Measurements from ENCODE around the gene RBM20. TPM values are rescaled to one million over a fixed set of nuclear protein-coding genes. Genes with fewer than 3 reads are reported as not detected.

Gene RBM20
- total RNA-seq, 6 experiments from 2014 or later = 0.04 to 0.29 (median 0.06) TPM

- peak in 2 of 3 donors; percentile 71 to 81 for DNase-seq
- intact Hi-C loops (cut with DNase I) = loop anchor here in 1 of 2 donors (10.0 kb wide), 1 partner anchor 165 kb away; no protein-coding TSS in a partner anchor
- no peak overlapping the region for H3K4me3 ChIP-seq
- ATAC-seq = peak in 3 of 4 donors; percentile 56 to 81 (median 57)
- H3K27ac ChIP-seq = peak overlapping the region in 1 of 3 donors; percentile 56
- 22% methylated on average over 2 of the region's 7 CpGs for WGBS (ENCODE audit: insufficient coverage, low coverage, low lambda C conversion rate, missing lambda C conversion rate)
- no peaks in the 10 kb centered on the region for H3K27me3 ChIP-seq
- H3K9me3 ChIP-seq = no peaks in the 10 kb centered on the region
- TF ChIP-seq POLR2A (IDR thresholded peaks at IDR 0.05) = no peak
- TF ChIP-seq CTCF (IDR thresholded peaks at IDR 0.05) = no peak
- peaks cover 0 to 31% (median 0%) of the 10 kb centered on the region in 4 donors for H3K4me1 ChIP-seq
- no peaks in the 10 kb centered on the region for H3K36me3 ChIP-seq
These were observed 95.7 kb downstream of the RBM20 start for GRCh38 chr10:110739811-110740271.

- H3K4me1 ChIP-seq = peaks cover 0 to 14% (median 0%) of the 10 kb centered on the region in 4 donors
- DNase-seq (no peak), ATAC-seq (no peak)
- TF ChIP-seq CTCF (IDR thresholded peaks at IDR 0.05) (no peak), POLR2A (IDR thresholded peaks at IDR 0.05) (no peak)
- intact Hi-C loops (cut with DNase I) = loop anchor here in 1 of 2 donors (10.0 kb wide), 1 partner anchor 162 kb away; no protein-coding TSS in a partner anchor
- 92% methylated on average over 3 of the region's 6 CpGs for WGBS (ENCODE audit: insufficient coverage, low coverage, low lambda C conversion rate, missing lambda C conversion rate)
- no peaks in the 10 kb centered on the region for H3K9me3 ChIP-seq
- H3K27ac ChIP-seq = no peak overlapping the region
- no peaks in the 10 kb centered on the region for H3K36me3 ChIP-seq
- no peak overlapping the region for H3K4me3 ChIP-seq
- H3K27me3 ChIP-seq = no peaks in the 10 kb centered on the region
These were observed 98.7 kb downstream of the RBM20 start for GRCh38 chr10:110742801-110743200.

- TF ChIP-seq POLR2A (IDR thresholded peaks at IDR 0.05) (no peak), CTCF (IDR thresholded peaks at IDR 0.05) (no peak)
- Histone ChIP-seq H3K4me3 (no peak overlapping the region), H3K9me3 (no peaks in the 10 kb centered on the region), H3K4me1 (peaks cover 0 to 5% (median 0%) of the 10 kb centered on the region in 4 donors), H3K27me3 (no peaks in the 10 kb centered on the region), H3K36me3 (no peaks in the 10 kb centered on the region), H3K27ac (no peak overlapping the region)
- DNase-seq = no peak
- 49% methylated on average over 3 of the region's 5 CpGs for WGBS (ENCODE audit: insufficient coverage, low coverage, low lambda C conversion rate, missing lambda C conversion rate)
- ATAC-seq = no peak
- intact Hi-C loops (cut with DNase I) = loop anchor here in 1 of 2 donors (10.0 kb wide), 1 partner anchor 160 kb away; no protein-coding TSS in a partner anchor
These were observed 100.6 kb downstream of the RBM20 start for GRCh38 chr10:110744782-110745181.

GRCh38 chr10:110746254-110746826 lies 102.2 kb downstream of the RBM20 start:
- Histone ChIP-seq H3K27ac (no peak overlapping the region), H3K4me3 (no peak overlapping the region), H3K4me1 (no peaks in the 10 kb centered on the region), H3K27me3 (no peaks in the 10 kb centered on the region), H3K9me3 (no peaks in the 10 kb centered on the region), H3K36me3 (no peaks in the 10 kb centered on the region)
- WGBS (ENCODE audit: insufficient coverage, low coverage, low lambda C conversion rate, missing lambda C conversion rate) = 5% methylated on average over 4 of the region's 4 CpGs
- ATAC-seq (peak; percentile 93 to 98 (median 96)), DNase-seq (peak in 2 of 3 donors; percentile 46 to 65)
- intact Hi-C loops (cut with DNase I) = loop anchor here in 1 of 2 donors (10.0 kb wide), 1 partner anchor 158 kb away; no protein-coding TSS in a partner anchor
- TF ChIP-seq POLR2A (IDR thresholded peaks at IDR 0.05) (no peak), CTCF (IDR thresholded peaks at IDR 0.05) (peak; percentile 78 to 86 (median 82))
